Naive thymus-derived CD4-positive, alpha-beta T cell (primary cell): Measurements from ENCODE around the gene RAD51D. TPM values are rescaled to one million over a fixed set of nuclear protein-coding genes. Genes with fewer than 3 reads are reported as not detected.

ENCODE experiments used
- ATAC-seq: fragments of 150-1000 bp; cut with Tn5 transposase; 2 replicates; pipeline ENCODE4 v1.10.0; 2021; ENCODE audit warnings: mild to moderate bottlenecking, moderate library complexity
- CTCF ChIA-PET: fragments of 350-600 bp; sonication (Branson Sonifier 250); formaldehyde crosslinking; loops from one replicate; lab custom pipeline; 2021; ENCODE audit warnings: antibody characterized with exemption; lab: Charles Lee
- POLR2A ChIA-PET: fragments of 350-600 bp; sonication (Branson Sonifier 250); formaldehyde crosslinking; loops from one replicate; lab custom pipeline; 2021; ENCODE audit warnings: antibody characterized with exemption, inconsistent platforms; lab: Charles Lee
- DNase-seq, 9 donors: peaks; one replicate each; pipeline versions ENCODE4 v3.0.0 to v3.0.0-alpha.2; 2020 to 2022; ENCODE audit warnings: mixed read lengths in 1 of 9
- H3K27ac ChIP-seq: one replicate; pipeline ENCODE4 v1.7.0; 2013; ENCODE audit warnings: mild to moderate bottlenecking, low read depth, low read length, moderate library complexity
- H3K27me3 ChIP-seq, 2 donors: one replicate each; pipeline ENCODE4 v1.7.0; 2013; ENCODE audit warnings: low read length in 2 of 2, mild to moderate bottlenecking in 2 of 2, moderate library complexity in 2 of 2; ENCODE audit not compliant: control insufficient read depth in 2 of 2, insufficient read depth in 2 of 2
- H3K36me3 ChIP-seq, 3 experiments: 1 replicate in 2 of 3; 2 replicates in 1 of 3; pipeline ENCODE4 v1.7.0; 2013; ENCODE audit warnings: low read length in 3 of 3, mild to moderate bottlenecking in 3 of 3, moderate library complexity in 1 of 3; ENCODE audit not compliant: insufficient read depth in 3 of 3, control insufficient read depth in 2 of 3
- H3K4me1 ChIP-seq, 2 donors: one replicate each; pipeline ENCODE4 v1.7.0; 2013; ENCODE audit warnings: low read length in 2 of 2, mild to moderate bottlenecking in 2 of 2, moderate library complexity in 1 of 2; ENCODE audit not compliant: control insufficient read depth in 2 of 2, insufficient read depth in 2 of 2
- H3K4me3 ChIP-seq: 2 replicates; pipeline ENCODE4 v1.7.0; 2013; ENCODE audit warnings: mild to moderate bottlenecking, low read length
- H3K9me3 ChIP-seq, 3 experiments: 1 replicate in 2 of 3; 2 replicates in 1 of 3; pipeline ENCODE4 v1.7.0; 2013; ENCODE audit warnings: low read length in 3 of 3; ENCODE audit not compliant: control insufficient read depth in 2 of 3
- H3K27ac Mint-ChIP-seq, 9 donors: one replicate each; pipeline ENCODE4 v1.8.0; 2020 to 2022; ENCODE audit warnings: mixed read lengths in 9 of 9, mild to moderate bottlenecking in 8 of 9, moderate library complexity in 5 of 9, inconsistent platforms in 2 of 9
- H3K27me3 Mint-ChIP-seq, 5 donors: one replicate each; pipeline ENCODE4 v1.8.0; 2021 to 2022; ENCODE audit warnings: mixed read lengths in 5 of 5, mild to moderate bottlenecking in 1 of 5
- H3K36me3 Mint-ChIP-seq, 5 donors: one replicate each; pipeline ENCODE4 v1.8.0; 2020 to 2022; ENCODE audit warnings: mixed read lengths in 5 of 5, mild to moderate bottlenecking in 3 of 5, inconsistent platforms in 1 of 5
- H3K4me1 Mint-ChIP-seq, 7 donors: one replicate each; pipeline ENCODE4 v1.8.0; 2020 to 2022; ENCODE audit warnings: mixed read lengths in 7 of 7, mild to moderate bottlenecking in 3 of 7, inconsistent platforms in 1 of 7
- H3K4me3 Mint-ChIP-seq, 10 donors: one replicate each; pipeline ENCODE4 v1.8.0; 2020 to 2022; ENCODE audit warnings: mild to moderate bottlenecking in 10 of 10, mixed read lengths in 10 of 10, moderate library complexity in 6 of 10, inconsistent platforms in 2 of 10
- H3K9me3 Mint-ChIP-seq, 11 donors: one replicate each; pipeline ENCODE4 v1.8.0; 2020 to 2022; ENCODE audit warnings: mixed read lengths in 11 of 11, mild to moderate bottlenecking in 4 of 11, inconsistent platforms in 1 of 11, moderate library complexity in 1 of 11
- intact Hi-C, 2 donors: fragments of 100-400 bp; cut with micrococcal nuclease; formaldehyde crosslinking; loops; one replicate each; pipeline ENCODE4 v1.15.1; 2023
- polyA plus RNA-seq, 2 donors: library from polyadenylated mRNA; unstranded; fragments of 300-500 nt; fragmentation: Illumina TruSeq; gene quantifications; one replicate each; pipeline ENCODE4 v1.2.3, GENCODE V29; 2021
- total RNA-seq, 6 experiments: library from RNA in 5 of 6; stranded (reverse) in 5 of 6; gene quantifications; 1 replicate in 5 of 6; 2 replicates in 1 of 6; pipeline ENCODE4 v1.2.3 and lab custom pipeline; 2021 to 2026

RAD51D gene
- total and polyA plus RNA-seq, 7 experiments from 2014 or later = 7.0 to 34.2 (median 17.6) TPM

DNA sequence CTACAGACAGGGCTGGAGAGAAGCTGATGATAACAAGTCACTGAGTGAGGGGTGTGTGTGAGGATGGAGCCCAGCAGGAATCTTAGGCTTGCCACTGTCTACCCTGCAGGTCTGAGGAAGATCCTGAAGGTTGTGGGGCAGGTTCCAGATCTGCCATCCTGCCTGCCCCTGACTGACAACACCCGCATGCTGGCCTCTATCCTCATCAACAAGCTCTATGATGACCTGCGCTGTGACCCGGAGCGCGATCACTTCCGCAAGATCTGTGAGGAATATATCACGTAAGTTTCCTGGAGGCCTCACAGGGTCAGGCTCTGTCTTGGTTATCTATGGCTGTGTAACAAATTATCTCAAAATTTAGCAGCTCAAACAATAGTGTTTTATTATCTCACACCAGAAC, 44.2 kb upstream of the RAD51D start:
- H3K36me3 Mint-ChIP-seq = peaks cover 0 to 8% (median 0%) of the 10 kb centered on the region in 5 donors
- POLR2A ChIA-PET = interaction anchor here (0.5 to 7.1 kb wide), 6 partner anchors 24 to 371 kb away, joined by 3 to 81 read pairs (median 6); partner anchors contain the start of gene SLFN5
- no peaks in the 10 kb centered on the region for H3K36me3 ChIP-seq
- H3K4me3 ChIP-seq = no peak overlapping the region
- CTCF ChIA-PET = interaction anchor here (1.0 to 1.1 kb wide), 2 partner anchors 149 to 600 kb away, joined by 3 to 4 read pairs; no protein-coding TSS in a partner anchor
- no peak overlapping the region for H3K4me3 Mint-ChIP-seq
- no peak overlapping the region for H3K27ac ChIP-seq
- intact Hi-C loops = loop anchor here in 1 of 2 donors (5.0 kb wide), 4 partner anchors 208 to 643 kb away; partner anchors contain the start of genes AP2B1, SLFN11 and TAF15
- H3K4me1 Mint-ChIP-seq = peaks cover 35 to 75% (median 63%) of the 10 kb centered on the region in 7 donors
- peaks cover 40 to 52% of the 10 kb centered on the region in 2 donors for H3K4me1 ChIP-seq
- H3K27me3 Mint-ChIP-seq = peaks cover 0 to 2% (median 0%) of the 10 kb centered on the region in 5 donors
- H3K27ac Mint-ChIP-seq = peak overlapping the region in 7 of 9 donors; percentile 21 to 90 (median 59)
- H3K9me3 ChIP-seq = no peaks in the 10 kb centered on the region
- DNase-seq (no peak), ATAC-seq (no peak)
- H3K27me3 ChIP-seq = no peaks in the 10 kb centered on the region
- peaks cover 0 to 3% (median 0%) of the 10 kb centered on the region in 11 donors for H3K9me3 Mint-ChIP-seq

DNA sequence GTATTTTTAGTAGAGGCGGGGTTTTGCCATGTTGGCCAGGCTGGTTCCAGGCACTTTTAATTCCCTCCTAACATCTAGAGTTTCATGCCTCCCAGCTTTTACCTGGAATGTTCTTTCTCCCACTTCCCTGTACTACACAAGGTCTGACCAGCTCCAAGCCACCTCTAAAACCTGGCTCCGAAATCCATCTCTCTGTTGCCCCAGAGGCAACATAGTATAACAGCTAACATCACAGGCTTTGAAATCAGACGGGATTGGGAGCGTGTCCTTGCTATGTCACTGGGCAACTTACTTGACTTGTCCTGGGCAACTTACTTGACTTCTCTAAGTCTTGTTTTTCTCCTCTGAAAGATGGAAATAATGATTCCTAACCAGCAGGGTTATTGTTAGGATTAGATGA, 43.1 kb upstream of the RAD51D start:
- DNase-seq (no peak), ATAC-seq (no peak)
- ChIA-PET CTCF (interaction anchor here (0.9 to 1.2 kb wide), 2 partner anchors 21 to 50 kb away, joined by 3 to 5 read pairs; no protein-coding TSS in a partner anchor), POLR2A (interaction anchor here (0.6 to 7.1 kb wide), 5 partner anchors 50 to 416 kb away, joined by 3 to 81 read pairs (median 3); partner anchors contain the start of genes PEX12 and SLFN5)
- no peaks in the 10 kb centered on the region for H3K27me3 ChIP-seq
- Mint-ChIP-seq H3K27me3 (peaks cover 0 to 7% (median 0%) of the 10 kb centered on the region in 5 donors), H3K4me1 (peaks cover 35 to 83% (median 71%) of the 10 kb centered on the region in 7 donors), H3K9me3 (peaks cover 0 to 4% (median 0%) of the 10 kb centered on the region in 11 donors), H3K4me3 (peak overlapping the region in 6 of 10 donors; percentile 4 to 69 (median 34)), H3K36me3 (peaks cover 0 to 9% (median 0%) of the 10 kb centered on the region in 5 donors), H3K27ac (peak overlapping the region in 8 of 9 donors; percentile 71 to 96 (median 84))
- no peak overlapping the region for H3K4me3 ChIP-seq
- H3K36me3 ChIP-seq = no peaks in the 10 kb centered on the region
- H3K9me3 ChIP-seq = no peaks in the 10 kb centered on the region
- H3K4me1 ChIP-seq = peaks cover 40 to 52% of the 10 kb centered on the region in 2 donors
- intact Hi-C loops = loop anchor here in 1 of 2 donors (5.0 kb wide), 4 partner anchors 210 to 645 kb away; partner anchors contain the start of genes AP2B1, SLFN11 and TAF15
- no peak overlapping the region for H3K27ac ChIP-seq

GRCh38 chr17:35161281-35161761, 41.7 kb upstream of the RAD51D start:
- H3K36me3 Mint-ChIP-seq = peaks cover 0 to 9% (median 0%) of the 10 kb centered on the region in 5 donors
- intact Hi-C loops = loop anchor here in 1 of 2 donors (1.0 to 5.0 kb wide), 7 partner anchors 19 to 646 kb away; partner anchors contain the start of genes AP2B1, NLE1, SLFN11 and TAF15
- peaks cover 34 to 76% (median 70%) of the 10 kb centered on the region in 7 donors for H3K4me1 Mint-ChIP-seq

GRCh38 chr17:35160354-35161201, 40.9 kb upstream of the RAD51D start:
- peaks cover 0 to 9% (median 0%) of the 10 kb centered on the region in 5 donors for H3K36me3 Mint-ChIP-seq
- H3K4me1 Mint-ChIP-seq = peaks cover 32 to 73% (median 70%) of the 10 kb centered on the region in 7 donors
- peak; percentile 85 for ATAC-seq
- H3K4me1 ChIP-seq = peaks cover 40 to 50% of the 10 kb centered on the region in 2 donors
- H3K4me3 Mint-ChIP-seq = peak overlapping the region; percentile 41 to 83 (median 72)
- peaks cover 0 to 11% (median 0%) of the 10 kb centered on the region in 5 donors for H3K27me3 Mint-ChIP-seq
- peak in 7 of 9 donors; percentile 58 to 80 (median 74) for DNase-seq
- no peaks in the 10 kb centered on the region for H3K27me3 ChIP-seq
- no peaks in the 10 kb centered on the region for H3K36me3 ChIP-seq
- ChIA-PET CTCF (interaction anchor here (0.6 to 1.4 kb wide), 5 partner anchors 8 to 81 kb away, joined by 3 to 5 read pairs (median 3); no protein-coding TSS in a partner anchor), POLR2A (interaction anchor here (0.6 to 7.1 kb wide), 23 partner anchors 8 to 648 kb away, joined by 3 to 81 read pairs (median 4); partner anchors contain the start of genes NLE1, PEX12, SLFN5 and TAF15)
- H3K4me3 ChIP-seq = peak overlapping the region; percentile 30
- H3K27ac Mint-ChIP-seq = peak overlapping the region; percentile 65 to 96 (median 90)
- no peaks in the 10 kb centered on the region for H3K9me3 ChIP-seq
- peaks cover 0 to 4% (median 0%) of the 10 kb centered on the region in 11 donors for H3K9me3 Mint-ChIP-seq
- H3K27ac ChIP-seq = peak overlapping the region; percentile 75
- intact Hi-C loops = loop anchor here in 1 of 2 donors (1.0 to 5.0 kb wide), 7 partner anchors 18 to 647 kb away; partner anchors contain the start of genes AP2B1, NLE1, SLFN11 and TAF15

More at GRCh38 chr17:35161281-35161761, 41.7 kb upstream of the RAD51D start:
- Histone ChIP-seq H3K4me3 (peak overlapping the region; percentile 30), H3K4me1 (peaks cover 40 to 52% of the 10 kb centered on the region in 2 donors), H3K9me3 (no peaks in the 10 kb centered on the region), H3K27me3 (no peaks in the 10 kb centered on the region), H3K27ac (peak overlapping the region; percentile 75), H3K36me3 (no peaks in the 10 kb centered on the region)
- POLR2A ChIA-PET = interaction anchor here (0.6 to 7.1 kb wide), 19 partner anchors 12 to 639 kb away, joined by 3 to 81 read pairs (median 5); partner anchors contain the start of genes PEX12 and SLFN5
- DNase-seq (peak in 7 of 9 donors; percentile 31 to 68 (median 55)), ATAC-seq (peak; percentile 77)
- peak overlapping the region; percentile 65 to 96 (median 90) for H3K27ac Mint-ChIP-seq
- H3K9me3 Mint-ChIP-seq = peaks cover 0 to 4% (median 0%) of the 10 kb centered on the region in 11 donors
- peaks cover 0 to 11% (median 0%) of the 10 kb centered on the region in 5 donors for H3K27me3 Mint-ChIP-seq
- CTCF ChIA-PET = interaction anchor here (1.2 to 1.4 kb wide), 3 partner anchors 13 to 26 kb away, joined by 3 to 5 read pairs (median 3); no protein-coding TSS in a partner anchor
- peak overlapping the region; percentile 41 to 83 (median 72) for H3K4me3 Mint-ChIP-seq

- Mint-ChIP-seq H3K4me3 (peak overlapping the region; percentile 6 to 81 (median 69)), H3K36me3 (peaks cover 0 to 9% (median 0%) of the 10 kb centered on the region in 5 donors), H3K4me1 (peaks cover 28 to 67% (median 63%) of the 10 kb centered on the region in 7 donors), H3K9me3 (peaks cover 0 to 4% (median 0%) of the 10 kb centered on the region in 11 donors), H3K27me3 (peaks cover 0 to 11% (median 0%) of the 10 kb centered on the region in 5 donors), H3K27ac (peak overlapping the region in 8 of 9 donors; percentile 87 to 96 (median 92))
- H3K4me1 ChIP-seq = peaks cover 34 to 43% of the 10 kb centered on the region in 2 donors
- ChIA-PET POLR2A (interaction anchor here (0.8 to 7.1 kb wide), 16 partner anchors 9 to 649 kb away, joined by 3 to 81 read pairs (median 6); partner anchors contain the start of genes NLE1, PEX12, SLFN5 and TAF15), CTCF (interaction anchor here (0.6 to 1.4 kb wide), 4 partner anchors 9 to 81 kb away, joined by 3 to 5 read pairs (median 4); no protein-coding TSS in a partner anchor)
- no peak for ATAC-seq
- peak overlapping the region; percentile 30 for H3K4me3 ChIP-seq
- peak overlapping the region; percentile 75 for H3K27ac ChIP-seq
- no peaks in the 10 kb centered on the region for H3K27me3 ChIP-seq
- DNase-seq = no peak
- intact Hi-C loops = loop anchor here in 1 of 2 donors (5.0 kb wide), 4 partner anchors 212 to 647 kb away; partner anchors contain the start of genes AP2B1, SLFN11 and TAF15
- no peaks in the 10 kb centered on the region for H3K9me3 ChIP-seq
- no peaks in the 10 kb centered on the region for H3K36me3 ChIP-seq
These were observed 40.3 kb upstream of the RAD51D start for GRCh38 chr17:35159940-35160339.
